RCC 7860 (cell line): Measurements from ENCODE around the gene PPIP5K2.
A peak's percentile ranks its signal among the peaks of the same experiment; 100 is the strongest.
"Not testable (repeated sequence)": the region's sequence is repeated elsewhere in the genome, so short reads cannot be mapped to it uniquely, and the experiment has no call there.

ENCODE experiments used
- DNase-seq: peaks from one replicate; pipeline ENCODE4 v3.0.0-alpha.2; 2015; ENCODE audit warnings: low spot score
- FAIRE-seq: peaks from 2 replicates; lab custom pipeline; 2012; peaks lifted over from hg19 to GRCh38; lab: Jason Lieb, UNC

Gene PPIP5K2

GRCh38 chr5:103120607-103121200 is 603 bp downstream of the PPIP5K2 start:
- DNase-seq (peak; percentile 33), FAIRE-seq (no peak)

GRCh38 chr5:103122242-103122641 is 2.1 kb downstream of the PPIP5K2 start:
- no peak for DNase-seq
- no peak for FAIRE-seq

GRCh38 chr5:103126557-103126956 is 6.5 kb downstream of the PPIP5K2 start:
- FAIRE-seq = no peak

GRCh38 chr5:103127292-103127817 is 7.3 kb downstream of the PPIP5K2 start:
- no peak for FAIRE-seq
- no peak for DNase-seq

More at GRCh38 chr5:103126557-103126956, 6.5 kb downstream of the PPIP5K2 start:
- no peak for DNase-seq

GRCh38 chr5:103128202-103128601 is 8.1 kb downstream of the PPIP5K2 start:
- FAIRE-seq = no peak
- no peak for DNase-seq

- DNase-seq (no peak), FAIRE-seq (no peak)
These were observed 12.6 kb downstream of the PPIP5K2 start for GRCh38 chr5:103132684-103133083.

GRCh38 chr5:103133231-103133630 is 13.1 kb downstream of the PPIP5K2 start:
- FAIRE-seq = no peak
- no peak for DNase-seq

GRCh38 chr5:103135461-103135860 is 15.4 kb downstream of the PPIP5K2 start:
- DNase-seq (no peak), FAIRE-seq (no peak)

GRCh38 chr5:103138202-103138690 is 18.1 kb downstream of the PPIP5K2 start:
- no peak for FAIRE-seq

GRCh38 chr5:103139264-103139865 is 19.3 kb downstream of the PPIP5K2 start:
- DNase-seq = peak; percentile 48
- FAIRE-seq = peak; percentile 71

More at GRCh38 chr5:103138202-103138690, 18.1 kb downstream of the PPIP5K2 start:
- no peak for DNase-seq

GRCh38 chr5:103142132-103142531 is 22.0 kb downstream of the PPIP5K2 start:
- FAIRE-seq = not testable (repeated sequence)

GRCh38 chr5:103145196-103145595 is 25.1 kb downstream of the PPIP5K2 start:
- no peak for FAIRE-seq
- DNase-seq = no peak

More at GRCh38 chr5:103142132-103142531, 22.0 kb downstream of the PPIP5K2 start:
- DNase-seq = not testable (repeated sequence)

GRCh38 chr5:103148213-103148612 is 28.1 kb downstream of the PPIP5K2 start:
- FAIRE-seq = no peak

GRCh38 chr5:103151156-103151555 is 31.1 kb downstream of the PPIP5K2 start:
- FAIRE-seq (no peak), DNase-seq (no peak)

More at GRCh38 chr5:103148213-103148612, 28.1 kb downstream of the PPIP5K2 start:
- no peak for DNase-seq

GRCh38 chr5:103166706-103167105 is 46.6 kb downstream of the PPIP5K2 start:
- DNase-seq (no peak), FAIRE-seq (no peak)

GRCh38 chr5:103174147-103174546 is 54.0 kb downstream of the PPIP5K2 start:
- FAIRE-seq (no peak), DNase-seq (no peak)

GRCh38 chr5:103177543-103177942 is 57.4 kb downstream of the PPIP5K2 start:
- DNase-seq (no peak), FAIRE-seq (no peak)

- FAIRE-seq = no peak
- peak; percentile 7 for DNase-seq
These were observed 58.1 kb downstream of the PPIP5K2 start for GRCh38 chr5:103178167-103178566.

GRCh38 chr5:103186152-103186551 is 66.1 kb downstream of the PPIP5K2 start:
- DNase-seq (no peak), FAIRE-seq (no peak)

- no peak for DNase-seq
- no peak for FAIRE-seq
These were observed 68.3 kb downstream of the PPIP5K2 start for GRCh38 chr5:103188436-103188835.

- FAIRE-seq (no peak), DNase-seq (no peak)
These were observed 83.1 kb downstream of the PPIP5K2 start for GRCh38 chr5:103203226-103203625.

GRCh38 chr5:103204990-103205389 is 84.9 kb downstream of the PPIP5K2 start:
- FAIRE-seq, DNase-seq: not testable (repeated sequence)
